Stimulated activated CD8-positive, alpha-beta memory T cell treated with anti-CD3 and anti-CD28 coated beads, Interleukin-15, amount 100 ng/mL, for 48 hours (primary cell): ENCODE results near the gene PHLDA2.
"Not testable (repeated sequence)": the region's sequence is repeated elsewhere in the genome, so short reads cannot be mapped to it uniquely, and the experiment has no call there.

Experiments used
- DNase-seq, 2 donors: peaks; one replicate each; pipeline ENCODE4 v3.0.0-alpha.2; 2020; ENCODE audit warnings: low read depth in 2 of 2

Gene PHLDA2

GRCh38 chr11:2914455-2915195, 14.6 kb downstream of the PHLDA2 start:
- DNase-seq, result no peak

DNA sequence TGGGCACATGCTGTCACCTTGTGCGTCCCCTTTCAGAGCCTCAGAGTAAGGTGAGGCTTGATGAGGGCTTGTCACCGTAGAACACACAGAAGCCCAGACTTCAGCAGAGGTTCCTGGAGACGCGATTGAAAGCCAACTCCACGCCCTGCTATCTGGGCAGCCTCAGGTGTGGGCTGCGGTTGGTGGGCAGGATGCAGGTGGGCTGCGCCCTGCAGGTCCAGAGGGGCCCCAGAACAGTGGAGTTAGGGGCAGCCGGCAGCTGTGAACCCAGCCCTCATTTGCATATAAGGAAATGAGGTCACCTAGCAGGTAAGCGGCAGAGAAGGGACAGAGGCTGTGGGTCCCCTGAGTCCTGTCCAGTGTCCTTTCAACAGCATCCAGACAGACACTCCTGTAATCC, 15.4 kb downstream of the PHLDA2 start:
- no peak for DNase-seq

- DNase-seq, result no peak
Observed at GRCh38 chr11:2913019-2913431, 16.2 kb downstream of the PHLDA2 start.

GRCh38 chr11:2912498-2912897, 16.7 kb downstream of the PHLDA2 start:
- DNase-seq, result no peak

DNA sequence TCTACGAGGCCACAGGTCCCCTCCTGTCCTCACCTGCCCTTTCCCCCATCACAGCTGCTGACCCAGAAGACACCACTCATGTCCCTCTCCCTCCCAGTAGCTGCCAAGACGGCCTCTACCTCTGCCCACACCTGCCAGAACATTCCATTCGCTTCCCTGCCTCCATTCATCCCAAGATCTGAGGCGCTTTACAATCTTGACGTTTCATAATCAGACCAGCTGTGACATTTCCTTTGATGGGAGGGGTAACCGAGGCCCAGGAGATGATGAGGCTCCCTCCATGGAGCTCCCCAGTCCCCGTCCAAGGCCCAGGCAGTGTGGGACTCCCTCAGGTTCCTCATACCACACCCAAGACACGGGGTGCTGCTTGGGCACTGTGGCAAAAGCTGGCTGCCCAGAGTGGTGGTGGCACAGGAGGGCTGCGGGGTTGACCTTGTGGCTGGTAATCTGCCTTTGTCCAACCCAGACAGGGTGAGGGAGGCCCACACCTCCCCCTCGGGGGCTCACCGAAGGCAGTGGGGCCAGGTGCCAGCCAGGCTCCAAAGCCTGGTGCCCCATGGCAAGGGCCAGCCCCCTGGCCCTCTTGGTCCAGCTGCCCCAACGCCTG, 17.3 kb downstream of the PHLDA2 start:
- DNase-seq, result no peak

- DNase-seq, result no peak
Observed at GRCh38 chr11:2911088-2911784, 18.0 kb downstream of the PHLDA2 start.

DNA sequence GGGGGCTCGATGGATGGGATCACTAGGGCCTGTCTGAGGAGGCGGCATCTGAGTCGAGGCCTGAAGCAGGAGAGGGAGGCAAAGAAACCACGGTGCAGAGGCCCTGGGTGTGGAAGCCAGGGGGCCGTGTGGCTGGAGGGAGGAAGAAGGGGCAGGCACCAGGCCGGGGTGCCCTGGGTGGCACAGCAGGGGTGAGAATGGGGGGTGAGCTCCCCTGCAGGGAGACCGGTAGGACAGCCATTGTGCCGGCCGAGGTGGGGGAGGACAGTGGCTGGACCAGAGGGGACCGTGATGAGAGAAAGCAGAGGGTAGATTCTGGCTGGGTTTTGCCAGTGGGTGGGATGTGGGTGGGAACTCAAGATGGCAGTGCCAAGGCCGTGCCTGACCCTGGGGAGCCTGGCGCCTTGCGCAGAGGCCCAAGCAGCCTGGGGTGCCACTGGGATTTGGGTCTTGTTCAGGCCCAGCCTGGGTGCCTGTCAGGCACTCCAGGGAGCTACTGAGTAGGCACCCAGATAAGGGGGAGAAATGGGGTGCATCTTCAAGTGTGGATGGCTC, 18.7 kb downstream of the PHLDA2 start:
- DNase-seq, result no peak

DNA sequence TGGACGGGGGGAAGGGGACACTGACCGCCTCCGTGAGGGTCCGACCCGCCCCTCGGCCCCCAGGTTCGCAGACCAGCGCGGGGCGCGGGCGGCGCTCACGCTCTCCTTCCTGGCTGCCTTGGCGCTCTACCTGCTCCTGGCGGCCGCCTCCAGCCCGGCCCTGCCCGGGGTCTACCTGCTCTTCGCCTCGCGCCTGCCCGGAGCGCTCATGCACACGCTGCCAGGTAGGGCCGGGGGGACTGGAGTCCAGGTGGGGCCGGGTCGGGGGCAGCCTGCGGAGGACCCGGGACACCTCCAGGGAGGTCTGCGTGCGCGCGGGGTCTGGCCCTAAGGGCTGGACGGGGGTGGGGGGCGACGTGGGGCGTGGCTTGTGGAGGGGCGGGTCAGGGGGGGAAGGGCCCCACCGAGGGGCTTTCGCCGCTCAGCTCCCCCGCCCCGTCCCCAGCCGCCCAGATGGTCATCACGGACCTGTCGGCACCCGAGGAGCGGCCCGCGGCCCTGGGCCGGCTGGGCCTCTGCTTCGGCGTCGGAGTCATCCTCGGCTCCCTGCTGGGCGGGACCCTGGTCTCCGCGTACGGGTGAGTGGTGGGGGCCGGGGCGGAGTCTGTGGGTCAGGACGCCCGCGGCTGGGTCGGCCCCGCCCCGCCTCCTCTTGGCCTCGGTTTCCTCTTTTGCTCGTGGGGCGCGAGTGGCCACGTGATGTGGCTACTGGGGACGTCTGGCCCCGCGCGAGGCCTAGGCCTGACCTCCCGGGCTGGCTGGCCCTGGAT, 19.9 kb downstream of the PHLDA2 start:
- no peak for DNase-seq

DNA sequence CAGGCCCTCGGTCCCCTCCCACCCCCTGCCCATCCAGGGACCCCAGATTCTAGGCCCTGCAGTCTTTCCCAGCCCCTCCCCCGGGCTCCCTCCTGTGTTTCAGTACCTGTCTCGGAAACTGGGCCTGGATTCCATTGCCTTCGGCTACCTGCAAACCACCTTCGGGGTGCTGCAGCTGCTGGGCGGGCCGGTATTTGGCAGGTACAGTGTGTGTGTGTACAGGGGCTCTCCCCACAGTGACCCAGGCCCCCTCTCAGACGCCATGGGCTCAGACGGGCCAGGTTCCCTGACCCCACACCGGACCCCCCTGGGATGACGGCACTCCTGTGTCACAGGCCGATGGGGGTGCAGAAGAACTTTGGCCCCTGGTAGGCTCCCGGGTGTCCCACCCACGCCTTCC, 21.1 kb downstream of the PHLDA2 start:
- DNase-seq, result no peak

DNA sequence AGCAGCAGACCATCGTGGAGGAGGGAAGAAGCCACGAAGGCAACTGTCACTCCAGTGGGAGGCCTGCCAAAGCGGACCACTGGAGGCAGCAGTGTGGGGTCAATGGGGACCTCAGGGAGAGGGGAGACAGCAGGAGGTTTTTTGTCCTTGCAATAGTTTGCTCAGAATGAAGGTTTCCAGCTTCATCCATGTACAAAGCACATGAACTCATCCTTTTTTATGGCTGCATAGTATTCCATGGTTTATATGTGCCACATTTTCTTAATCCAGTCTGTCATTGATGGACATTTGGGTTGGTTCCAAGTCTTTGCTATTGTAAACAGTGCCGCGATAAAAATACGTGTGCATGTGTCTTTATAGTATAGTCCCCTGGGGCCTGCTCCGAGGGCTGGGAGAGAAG, 23.9 kb downstream of the PHLDA2 start:
- DNase-seq, result not testable (repeated sequence)

GRCh38 chr11:2904153-2905052, 24.8 kb downstream of the PHLDA2 start:
- no peak for DNase-seq

DNA sequence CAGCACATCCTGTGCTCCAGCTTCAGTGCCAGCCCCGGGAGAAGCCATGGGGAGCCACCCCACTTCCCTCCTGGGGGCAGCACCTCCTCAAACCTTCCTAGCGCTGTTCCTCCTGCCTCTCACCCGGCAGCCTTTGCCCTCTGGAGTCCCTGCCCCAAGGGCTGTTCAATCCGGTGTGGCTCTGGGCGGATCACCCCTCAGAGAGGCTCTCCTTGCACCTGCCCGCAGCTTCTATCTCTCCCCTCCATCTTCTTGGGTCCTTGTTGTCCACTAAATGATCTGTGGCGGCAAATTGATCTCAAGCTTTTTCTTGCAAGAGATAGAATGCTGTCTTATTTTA, 25.6 kb downstream of the PHLDA2 start:
- DNase-seq, result no peak

DNA sequence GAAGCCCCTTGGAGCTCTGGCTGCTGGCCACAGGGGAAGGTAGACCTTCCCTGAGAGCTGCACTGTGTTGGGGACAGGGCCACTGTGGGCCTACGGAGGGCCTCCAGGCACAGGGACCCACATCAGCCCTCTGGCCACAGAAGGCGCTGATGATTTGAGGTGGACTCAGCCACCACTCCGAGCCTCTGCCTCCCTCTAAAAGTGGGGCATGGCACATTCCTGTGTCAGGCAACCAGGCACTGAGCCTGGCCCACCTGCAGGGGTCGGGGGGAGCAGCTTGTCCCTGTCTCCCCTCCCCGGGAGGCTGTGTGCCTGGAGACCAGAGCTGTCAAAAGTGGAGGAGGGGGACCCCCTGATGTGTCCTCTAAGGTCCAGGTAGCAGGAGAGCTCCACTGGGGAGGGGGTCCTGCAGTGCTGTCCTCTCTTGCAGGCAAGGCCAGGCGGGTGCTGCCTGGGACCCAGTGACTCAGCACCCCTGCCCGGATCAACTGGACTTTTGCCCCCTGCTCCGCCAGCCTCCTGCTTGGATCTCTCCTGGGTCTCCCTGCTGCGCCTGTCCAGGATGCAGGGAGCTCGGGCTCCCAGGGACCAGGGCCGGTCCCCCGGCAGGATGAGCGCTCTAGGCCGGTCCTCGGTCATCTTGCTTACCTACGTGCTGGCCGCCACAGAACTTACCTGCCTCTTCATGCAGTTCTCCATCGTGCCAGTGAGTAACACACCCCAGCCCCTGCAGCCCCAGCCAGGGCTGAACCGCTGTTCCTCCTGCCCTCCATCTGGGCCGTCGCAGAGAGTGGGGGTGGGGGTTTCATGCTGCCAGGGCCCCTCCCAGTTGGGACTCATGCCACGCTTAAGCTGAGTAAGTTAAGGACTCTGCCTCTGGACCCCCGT, 26.2 kb downstream of the PHLDA2 start:
- no peak for DNase-seq

DNA sequence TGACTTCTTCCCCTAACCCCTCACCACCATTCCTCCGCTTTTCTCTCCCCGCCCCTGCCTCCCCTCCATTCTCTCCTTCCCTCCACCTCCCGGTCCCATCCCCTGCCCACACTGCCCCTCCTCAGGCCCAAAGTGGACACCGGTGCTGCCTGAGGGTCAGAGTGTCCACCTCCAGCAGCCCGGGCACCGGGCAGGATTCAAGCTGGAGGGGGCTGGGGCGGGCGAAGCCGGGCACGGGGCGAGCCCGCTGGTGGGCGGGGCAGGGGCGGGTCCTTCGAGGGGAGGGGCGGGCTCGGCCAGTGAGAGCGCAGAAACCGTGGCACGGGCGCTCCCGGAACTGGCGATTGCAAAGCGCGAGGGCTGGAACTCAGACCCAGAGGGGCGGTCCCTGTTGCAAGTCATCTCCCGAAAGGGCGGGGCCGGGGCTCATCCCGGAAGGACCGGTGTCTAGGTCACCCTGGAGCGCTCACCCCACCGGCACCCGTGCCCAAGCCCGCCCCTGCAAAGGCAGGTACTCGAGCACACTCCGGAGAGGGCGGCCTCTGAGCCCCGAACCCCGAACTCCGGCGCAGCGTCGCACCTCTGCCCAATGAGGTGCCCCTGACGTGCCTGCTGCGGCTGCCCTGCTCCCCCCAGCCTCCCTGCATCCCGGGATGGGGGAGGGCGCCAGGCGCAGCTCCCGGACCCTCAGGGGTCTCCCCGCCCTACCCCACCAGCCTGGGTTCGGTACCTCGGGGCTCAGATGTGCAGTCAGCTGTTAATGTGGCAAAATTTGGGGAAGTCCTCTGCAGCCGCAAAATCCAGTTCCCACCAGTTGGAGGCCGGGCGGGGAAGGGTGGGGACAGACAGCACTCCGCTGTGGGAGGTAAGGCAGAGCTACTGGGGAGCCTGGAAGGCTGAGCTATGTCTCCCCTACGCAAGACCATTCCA, 27.1 kb downstream of the PHLDA2 start:
- DNase-seq, result peak; percentile 93 to 94

DNA sequence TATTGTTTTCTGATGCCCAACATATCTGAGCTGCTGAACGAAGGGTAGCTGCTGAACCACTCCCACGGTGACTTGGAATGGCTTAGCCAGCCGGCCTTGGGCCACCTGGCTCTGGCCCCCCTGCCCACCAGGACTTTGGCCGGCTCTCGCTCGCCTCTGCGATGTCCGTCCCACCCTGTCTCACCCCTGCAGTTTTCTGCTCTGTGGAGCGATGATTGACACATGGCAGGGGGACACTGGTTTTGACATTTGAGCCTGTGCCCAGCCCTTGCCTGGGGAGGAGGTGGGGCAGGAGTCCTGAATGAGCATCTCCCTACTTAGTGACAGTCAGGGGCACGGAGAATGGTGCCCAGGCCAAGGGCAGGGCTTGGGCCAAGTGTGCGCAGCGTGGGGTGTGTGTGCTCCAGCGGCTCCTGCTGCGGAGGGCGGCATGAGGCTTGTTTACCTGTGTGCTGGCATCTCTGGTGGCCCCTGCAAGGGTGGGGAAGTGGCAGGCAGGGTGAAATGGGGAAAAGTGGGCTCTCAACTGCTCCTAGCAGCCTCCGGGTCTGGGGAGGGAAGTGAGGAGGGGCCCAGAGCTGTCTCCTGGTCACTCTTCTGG, 27.9 kb downstream of the PHLDA2 start:
- no peak for DNase-seq

GRCh38 chr11:2899080-2899783, 30.0 kb downstream of the PHLDA2 start:
- DNase-seq, result no peak

DNA sequence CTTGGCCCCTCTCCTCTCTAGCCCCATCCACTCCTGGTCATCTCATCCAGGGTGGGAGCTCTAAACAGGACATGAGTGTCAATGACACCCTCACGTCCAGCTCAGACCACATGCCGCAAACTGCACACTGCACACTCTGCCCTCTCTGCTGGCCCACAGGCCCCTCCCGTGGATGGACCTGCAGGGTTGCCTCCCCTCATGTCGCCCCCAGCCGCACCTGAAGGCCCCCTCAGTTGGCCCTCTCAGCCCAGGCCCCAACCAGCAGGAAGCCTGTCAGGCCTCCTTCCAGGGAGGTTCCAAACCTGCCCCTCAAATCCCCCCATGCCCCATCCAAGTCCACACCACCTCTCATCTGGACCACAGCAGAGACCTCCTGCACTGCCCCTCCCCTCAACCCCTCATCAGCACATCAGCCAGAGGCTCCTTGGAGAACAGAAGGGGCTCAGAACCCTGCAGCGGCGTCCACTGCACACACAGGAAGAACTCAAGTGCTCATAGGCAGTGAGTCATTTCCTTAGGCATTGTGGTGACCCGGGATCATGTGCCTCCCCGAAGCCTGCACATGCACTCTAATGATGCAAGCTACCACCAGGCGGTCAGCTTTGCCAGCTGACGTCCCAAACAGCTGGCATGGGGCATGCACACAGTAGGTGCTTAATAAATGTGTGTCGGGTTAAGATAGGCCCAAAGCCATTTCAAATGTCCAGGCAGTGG, 30.7 kb downstream of the PHLDA2 start:
- peak; percentile 43 to 47 for DNase-seq
